ENCODE measurements around the gene STRN3.
"Not testable (repeated sequence)": the region's sequence is repeated elsewhere in the genome, so short reads cannot be mapped to it uniquely, and the experiment has no call there.

The STRN3 gene

DNA sequence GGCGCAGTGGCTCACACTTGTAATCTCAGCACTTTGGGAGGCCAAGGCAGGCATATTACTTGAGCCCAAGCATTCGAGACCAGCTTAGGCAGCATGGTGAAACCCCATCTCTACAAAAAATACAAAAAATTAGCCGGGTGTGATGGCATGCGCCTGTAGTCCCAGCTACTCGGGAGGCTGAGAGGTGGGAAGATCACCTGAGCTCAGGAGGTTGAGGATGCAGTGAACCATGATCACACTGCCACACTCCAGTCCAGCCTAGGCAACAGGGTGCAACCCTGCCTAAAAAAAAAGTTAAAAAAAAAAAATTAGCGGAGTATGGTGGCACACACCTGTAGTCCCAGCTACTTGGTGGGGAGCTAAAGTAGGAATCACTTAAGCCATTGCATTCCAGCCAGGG, 22.2 kb downstream of the STRN3 start:
- DNase-seq; intact Hi-C loops (cut with DNase I): not testable (repeated sequence)

DNA sequence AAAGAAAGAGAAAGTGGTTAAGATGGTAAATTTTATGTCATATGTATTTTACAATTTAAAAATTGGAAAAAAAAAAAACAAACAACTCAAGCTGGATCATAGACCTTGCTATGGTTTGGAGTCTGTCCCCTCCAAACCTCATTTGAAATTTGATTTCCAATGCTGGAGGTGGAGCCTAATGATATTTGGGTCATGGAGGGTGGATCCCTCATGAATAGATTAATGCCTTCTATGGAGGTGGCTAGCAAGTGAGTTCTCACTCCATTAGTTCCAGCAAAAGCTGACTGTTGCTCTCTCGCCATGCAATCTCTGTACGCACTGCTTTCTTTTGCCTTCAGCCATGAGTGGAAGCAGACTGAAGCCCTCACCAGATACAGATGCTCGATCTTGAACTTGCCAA, 22.9 kb downstream of the STRN3 start:
- no peak for DNase-seq
- intact Hi-C loops (cut with DNase I) = no loop called here

DNA sequence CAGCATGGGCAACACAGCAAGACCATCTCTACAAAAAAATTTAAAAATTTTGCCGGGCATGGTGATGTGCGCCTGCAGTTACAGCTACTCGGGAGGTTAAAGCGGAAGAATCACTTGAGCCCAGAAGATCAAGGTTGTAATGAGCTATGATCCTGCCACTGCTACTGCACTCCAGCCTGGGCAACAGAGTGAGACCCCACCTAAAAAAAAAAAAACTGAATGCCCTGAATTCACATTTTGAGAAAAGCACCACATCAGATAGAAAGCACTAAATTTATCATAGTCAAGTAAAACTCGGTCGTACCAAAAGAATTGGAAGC, 24.9 kb downstream of the STRN3 start:
- intact Hi-C loops (cut with DNase I) = no loop called here
- no peak for DNase-seq

DNA sequence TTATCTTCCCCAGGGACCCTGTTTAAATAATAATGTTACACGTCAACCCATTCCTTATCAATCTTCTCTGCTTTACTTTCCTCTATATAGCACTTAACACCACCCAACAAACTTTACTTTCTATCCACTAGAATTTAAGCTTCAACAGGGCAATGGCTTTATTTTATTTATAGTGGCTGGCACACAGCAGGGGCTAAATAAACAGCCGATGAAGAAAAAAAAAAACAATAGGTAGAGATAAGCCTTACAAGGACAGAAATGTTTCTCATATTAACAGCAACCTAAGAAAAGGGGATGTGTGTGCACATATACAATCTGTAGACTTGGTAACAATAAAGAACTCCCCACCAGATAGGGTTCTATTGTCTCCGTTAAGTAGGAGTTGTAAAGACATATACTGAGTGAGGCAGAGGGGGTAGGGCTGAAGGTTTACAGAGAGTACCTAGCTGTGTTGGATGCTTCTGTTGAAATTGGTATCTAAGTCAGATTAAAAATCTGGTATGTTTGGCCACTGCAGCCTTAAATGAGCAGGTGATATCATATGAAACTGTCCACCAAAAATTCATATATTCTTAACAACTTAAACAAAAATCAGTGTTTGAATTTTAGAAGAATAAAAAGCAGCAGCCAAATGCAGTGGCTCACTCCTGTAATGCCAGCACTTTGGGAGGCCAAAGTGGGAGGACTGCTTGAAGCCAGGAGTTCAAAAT, 25.4 kb downstream of the STRN3 start:
- intact Hi-C loops (cut with DNase I) = no loop called here
- DNase-seq = no peak

DNA sequence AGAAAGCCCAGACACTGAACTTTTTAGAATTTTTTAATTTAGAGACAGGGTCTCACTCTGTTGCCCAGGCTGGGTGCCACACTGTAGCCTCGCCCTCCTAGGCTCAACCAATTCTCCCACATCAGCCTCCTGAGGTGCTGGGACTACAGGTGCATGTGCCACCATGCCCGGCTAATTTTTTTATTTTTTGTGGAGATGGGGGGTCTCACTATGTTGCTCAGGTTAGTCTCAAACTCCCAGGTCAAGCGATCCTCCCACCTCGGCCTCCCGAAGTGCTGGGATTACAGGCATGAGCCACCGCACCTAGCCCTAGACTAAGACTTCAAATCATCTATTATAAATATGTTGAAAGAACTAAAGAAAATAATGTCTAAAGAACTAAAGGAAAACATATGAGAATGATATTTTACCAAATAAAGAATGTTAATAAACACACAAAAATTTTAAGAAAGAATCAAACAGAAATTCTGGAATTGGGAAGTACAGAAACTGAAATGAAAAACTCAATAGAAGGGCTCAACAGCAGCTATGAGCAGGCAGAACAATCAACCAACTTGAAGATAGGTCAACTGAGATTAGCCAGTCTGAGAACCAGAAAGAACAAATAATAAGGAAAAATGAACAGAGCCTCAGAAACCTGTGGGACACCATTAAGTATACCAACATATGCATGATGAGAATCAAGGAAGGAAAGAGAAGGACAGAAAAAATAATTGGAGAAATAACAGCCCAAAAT, 27.0 kb downstream of the STRN3 start:
- DNase-seq = no peak
- intact Hi-C loops (cut with DNase I) = no loop called here

DNA sequence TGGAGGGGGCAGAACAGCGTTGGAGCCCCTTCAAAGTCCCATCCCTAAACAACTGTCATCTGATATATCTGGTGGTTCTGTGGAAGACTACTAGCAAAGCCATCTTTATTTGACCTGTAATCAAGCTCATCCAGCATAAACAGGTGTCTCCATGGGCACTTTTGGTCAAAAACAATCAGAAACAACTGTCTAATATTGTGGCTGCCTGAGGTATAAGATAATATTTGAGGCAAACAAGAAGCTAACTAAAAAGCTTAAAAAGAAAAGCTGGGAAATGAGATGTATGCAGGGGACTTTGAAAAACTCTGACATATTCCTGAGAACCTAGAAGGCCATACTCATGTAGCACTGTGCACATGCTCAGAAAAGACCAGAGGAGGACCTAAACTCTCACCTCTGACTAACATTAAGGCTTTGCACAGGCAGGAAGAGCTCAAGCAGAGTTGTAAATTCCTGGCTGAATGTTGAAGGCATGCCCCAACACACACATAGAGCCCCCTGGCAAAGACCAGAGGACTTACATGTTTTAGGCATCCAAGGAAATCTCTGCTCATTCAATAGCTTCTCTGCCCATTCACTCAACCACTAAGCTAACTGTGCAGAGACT, 28.0 kb downstream of the STRN3 start:
- intact Hi-C loops (cut with DNase I) = no loop called here
- DNase-seq = no peak

DNA sequence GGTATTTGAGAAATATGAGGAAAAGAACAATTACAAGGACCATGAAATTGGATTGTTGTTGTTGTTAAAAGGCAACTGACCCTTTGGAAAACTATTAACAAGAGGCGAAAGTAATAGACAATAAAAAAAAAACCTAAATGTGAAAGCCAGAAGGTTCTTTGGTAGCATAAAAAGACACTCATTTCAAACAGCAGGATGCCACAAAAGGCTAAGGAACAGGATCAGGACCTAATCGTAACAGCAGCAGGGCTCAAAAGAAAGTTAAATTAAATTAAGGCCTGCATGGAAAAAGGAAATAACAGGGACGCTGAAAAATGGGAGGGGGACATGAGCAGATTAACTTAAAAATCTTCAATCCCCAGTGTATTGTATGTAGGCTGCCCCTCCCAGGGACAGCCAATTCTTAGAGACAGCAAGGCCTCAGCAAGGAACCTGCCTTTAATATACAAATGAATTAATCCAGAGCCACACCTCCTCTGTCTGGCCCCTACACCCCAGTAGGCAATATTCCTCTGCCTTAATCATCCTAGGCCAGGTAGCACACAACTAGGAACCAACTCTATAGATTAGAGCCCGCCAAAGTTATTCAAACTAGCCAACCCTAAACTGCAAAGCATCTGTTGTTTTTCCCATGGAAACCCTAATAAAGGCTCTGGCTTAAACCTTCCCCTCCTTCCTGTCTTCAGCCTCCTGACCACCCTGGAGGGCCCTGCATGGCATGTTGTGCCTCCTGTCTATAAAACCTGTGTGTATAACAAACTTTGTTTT, 29.1 kb downstream of the STRN3 start:
- intact Hi-C loops (cut with DNase I) = no loop called here
- DNase-seq = no peak

DNA sequence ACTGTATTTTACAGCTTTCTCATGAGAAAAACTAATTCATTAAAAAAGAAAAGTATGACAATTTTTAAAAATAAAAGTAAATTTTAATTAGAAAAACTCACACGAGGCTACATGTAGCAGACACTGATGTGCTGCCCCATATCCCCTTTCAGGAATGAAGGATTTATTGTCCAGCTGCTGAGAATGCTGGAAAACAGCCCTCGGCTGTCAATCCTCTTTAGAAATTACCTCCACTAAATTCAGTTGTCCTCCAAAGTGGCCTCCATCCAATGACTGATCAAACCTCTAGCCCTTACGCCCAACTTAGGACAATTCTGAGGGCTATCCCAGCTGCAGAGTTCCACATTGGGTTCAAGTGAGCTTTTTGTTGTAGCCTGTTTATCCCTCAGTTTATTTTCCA, 30.5 kb downstream of the STRN3 start:
- intact Hi-C loops (cut with DNase I) = no loop called here
- no peak for DNase-seq

DNA sequence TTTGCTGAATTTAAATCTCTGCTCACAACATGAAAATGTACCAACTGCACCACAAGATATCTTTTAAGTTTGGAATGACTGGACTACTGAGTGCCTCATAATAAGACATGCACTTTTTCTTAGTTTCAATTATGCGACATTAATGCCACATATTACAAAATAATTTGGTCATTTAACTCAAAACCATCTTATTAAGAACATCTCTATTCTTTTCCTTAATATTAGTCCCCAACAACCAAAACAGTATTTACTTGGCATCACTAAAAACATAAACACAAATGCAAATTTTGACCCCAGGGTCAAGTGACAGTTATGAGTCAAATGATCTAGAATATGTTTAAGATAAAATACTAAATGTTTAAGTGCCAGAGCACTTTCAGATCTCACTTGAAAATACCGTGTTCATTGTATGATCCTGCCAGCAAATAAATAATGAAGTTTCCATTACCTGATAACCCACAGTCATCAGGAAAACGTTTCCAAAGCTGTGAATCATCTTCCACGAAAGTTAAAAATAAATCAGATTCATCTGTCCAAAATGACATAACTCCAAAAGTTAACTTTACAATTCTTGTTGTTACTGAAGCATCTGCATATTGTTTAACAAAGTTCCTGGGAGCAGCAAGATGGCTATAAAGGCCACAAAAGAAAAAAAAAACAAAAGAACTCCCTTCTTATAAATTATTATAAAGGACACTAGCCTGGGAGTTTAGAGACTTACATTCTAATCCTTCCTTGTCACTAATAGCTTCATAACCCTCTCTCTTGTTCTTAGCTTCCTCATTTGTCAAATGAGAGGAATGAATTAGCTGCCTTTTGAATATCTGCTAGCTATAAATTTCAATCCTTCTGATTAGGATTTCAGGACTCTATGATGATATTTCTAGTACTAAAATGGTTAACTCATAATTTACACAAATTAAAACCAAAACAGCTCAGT, 31.2 kb downstream of the STRN3 start:
- intact Hi-C loops (cut with DNase I) = no loop called here
- DNase-seq = no peak

DNA sequence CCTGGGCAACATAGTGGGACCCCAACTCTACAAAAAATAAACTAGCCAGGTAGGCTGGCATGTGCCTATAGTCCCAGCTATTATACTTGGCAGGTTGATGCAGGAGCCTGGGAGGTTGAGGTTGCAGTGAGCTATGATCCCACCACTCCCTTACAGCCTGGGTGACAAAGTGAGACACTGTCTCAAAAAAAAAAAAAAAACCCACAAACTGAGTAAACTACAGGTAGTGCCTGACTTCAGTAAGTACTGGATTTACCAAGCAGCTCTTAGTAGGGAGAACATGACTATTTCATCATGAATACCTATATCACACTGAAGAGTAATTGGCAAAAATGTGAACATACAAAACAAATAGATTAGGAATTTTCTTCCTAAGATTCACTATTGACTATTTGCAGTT, 33.1 kb downstream of the STRN3 start:
- intact Hi-C loops (cut with DNase I) = no loop called here
- DNase-seq = no peak

DNA sequence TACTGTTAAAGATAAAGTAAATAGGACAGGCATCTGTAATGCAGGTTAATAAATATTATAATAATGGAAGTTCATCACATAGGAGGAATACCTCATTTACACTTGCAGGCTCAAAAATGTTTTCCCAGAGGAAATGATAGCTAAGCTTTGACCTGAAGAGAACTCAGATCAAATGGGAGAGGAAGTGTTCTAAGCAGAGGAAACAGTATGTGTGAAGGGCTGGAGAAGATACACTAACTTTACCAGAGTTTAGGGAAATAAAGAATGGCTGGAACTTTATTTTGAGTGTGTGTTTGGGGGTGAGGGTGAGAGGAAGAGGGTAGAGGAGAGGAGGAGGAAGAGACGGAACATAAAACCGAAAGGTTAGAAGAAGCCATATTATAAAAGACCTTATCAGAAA, 34.8 kb downstream of the STRN3 start:
- no peak for DNase-seq
- intact Hi-C loops (cut with DNase I) = no loop called here

DNA sequence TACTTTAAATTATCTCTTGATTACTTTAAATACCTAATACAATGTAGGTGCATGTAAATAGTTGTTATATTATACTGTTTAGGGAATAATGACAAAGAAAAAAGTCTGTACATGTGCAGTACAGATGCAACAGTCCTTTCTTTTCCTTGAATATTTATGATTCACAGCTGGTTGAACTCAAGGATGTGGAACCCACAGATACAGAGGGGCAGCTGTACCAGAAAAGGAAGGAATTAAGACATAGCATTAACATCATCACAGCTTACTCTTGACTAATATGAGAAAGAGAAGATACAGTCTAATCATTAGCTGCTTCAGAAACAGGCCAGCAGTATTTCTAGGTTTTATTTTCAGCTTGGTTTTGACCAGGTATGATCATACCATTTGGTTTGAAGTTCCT, 35.4 kb downstream of the STRN3 start:
- intact Hi-C loops (cut with DNase I) = no loop called here

DNA sequence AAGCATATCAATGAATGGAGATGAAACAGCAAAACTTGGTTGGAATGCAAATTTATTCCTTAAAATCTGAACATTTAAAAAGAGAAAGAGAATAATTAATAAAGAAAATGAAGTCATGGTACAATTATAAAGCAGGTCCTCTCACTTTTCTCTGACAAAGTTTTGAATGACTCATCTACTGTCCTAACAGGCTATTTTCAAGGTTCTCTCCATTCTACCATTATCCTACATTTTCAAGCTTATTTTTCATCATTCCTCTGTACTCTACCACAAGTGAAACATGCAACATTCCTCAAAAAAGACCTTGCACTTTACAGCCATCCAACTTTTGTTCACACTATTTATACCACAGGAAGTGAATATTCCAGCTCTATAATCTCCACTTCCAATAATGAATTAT, 37.7 kb downstream of the STRN3 start:
- DNase-seq = no peak
- intact Hi-C loops (cut with DNase I) = loop anchor here (10.0 kb wide), 1 partner anchor 366 kb away; no protein-coding TSS in a partner anchor

More for the DNA sequence above, 35.4 kb downstream of the STRN3 start:
- DNase-seq = no peak

DNA sequence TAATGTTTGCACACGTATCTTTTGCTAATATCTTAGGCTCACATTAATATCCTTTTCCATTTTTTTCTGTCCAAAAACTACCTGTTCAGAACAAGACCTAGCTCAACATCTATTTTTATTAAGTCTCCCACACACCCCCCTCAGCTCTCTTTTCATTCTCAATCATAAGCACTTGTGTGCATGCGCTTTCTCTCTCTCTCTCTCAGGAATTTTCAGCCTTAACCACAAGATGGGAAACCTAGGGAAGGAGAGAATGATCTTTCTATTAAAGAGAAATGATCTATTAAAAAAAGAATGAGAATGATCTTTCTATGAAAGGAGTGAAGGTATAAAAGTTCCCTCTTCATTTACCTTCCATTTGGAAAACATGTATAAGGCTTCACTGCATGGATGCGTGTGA, 40.4 kb downstream of the STRN3 start:
- intact Hi-C loops (cut with DNase I) = loop anchor here (10.0 kb wide), 1 partner anchor 369 kb away; no protein-coding TSS in a partner anchor
- no peak for DNase-seq

DNA sequence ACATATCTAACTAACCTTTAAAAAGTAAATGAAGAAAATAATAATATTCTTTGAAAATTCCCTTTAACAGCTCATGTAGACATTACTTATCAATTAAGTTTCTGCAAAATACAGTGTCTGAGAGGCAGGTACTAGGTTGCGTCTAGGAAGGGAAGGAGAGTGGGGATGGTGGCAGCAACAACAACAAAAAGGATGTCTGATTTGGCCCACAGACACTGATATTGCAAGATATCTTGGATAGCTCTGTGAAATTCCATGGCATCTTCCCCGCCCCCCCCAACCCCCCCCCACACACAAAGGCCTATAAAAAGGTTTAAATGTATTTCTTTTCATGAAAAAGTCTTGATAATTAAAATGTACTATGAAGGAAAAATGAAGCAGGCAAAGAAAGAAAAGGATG, 42.3 kb downstream of the STRN3 start:
- DNase-seq = no peak
- intact Hi-C loops (cut with DNase I) = loop anchor here (10.0 kb wide), 1 partner anchor 371 kb away; no protein-coding TSS in a partner anchor

DNA sequence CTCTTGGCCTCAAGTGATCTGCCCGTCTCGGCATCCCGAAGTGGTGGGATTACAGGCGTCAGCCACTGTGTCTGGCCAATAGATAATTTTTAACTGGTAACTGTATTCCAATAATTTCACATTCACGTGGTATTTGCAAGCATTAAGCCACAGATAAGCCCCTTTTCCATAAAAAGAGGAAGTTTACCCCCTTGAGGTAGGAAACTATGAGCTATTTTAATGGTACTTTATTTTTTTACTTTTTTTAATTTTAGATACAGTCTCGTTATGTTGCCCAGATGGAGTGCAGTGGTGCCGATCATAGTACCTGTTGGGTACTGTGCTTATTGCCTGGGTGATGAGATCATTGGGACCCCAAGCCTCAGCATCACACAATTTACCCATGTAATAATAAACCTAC, 43.6 kb downstream of the STRN3 start:
- DNase-seq = no peak
- intact Hi-C loops (cut with DNase I) = loop anchor here (10.0 kb wide), 1 partner anchor 372 kb away; no protein-coding TSS in a partner anchor

DNA sequence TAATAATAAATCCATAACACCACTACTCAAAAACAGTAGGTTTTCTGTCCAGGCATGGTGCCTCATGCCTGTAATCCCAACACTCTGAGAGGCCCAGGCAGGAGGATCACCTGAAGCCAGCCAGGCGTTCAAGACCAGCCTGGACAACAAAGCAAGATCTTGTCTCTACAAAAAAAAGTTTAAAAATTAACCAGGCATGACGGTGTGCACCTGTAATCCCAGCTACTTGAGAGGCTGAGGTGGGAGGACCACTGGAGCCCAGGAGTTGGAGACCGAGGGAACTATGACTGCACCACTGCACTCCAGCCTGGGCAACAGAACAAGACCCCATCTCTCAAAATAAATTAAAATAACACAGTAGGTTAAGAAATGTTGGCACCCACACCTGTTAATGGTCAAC, 45.2 kb downstream of the STRN3 start:
- DNase-seq = no peak
- intact Hi-C loops (cut with DNase I) = loop anchor here (1.0 to 10.0 kb wide), 2 partner anchors 100 to 374 kb away; no protein-coding TSS in a partner anchor

DNA sequence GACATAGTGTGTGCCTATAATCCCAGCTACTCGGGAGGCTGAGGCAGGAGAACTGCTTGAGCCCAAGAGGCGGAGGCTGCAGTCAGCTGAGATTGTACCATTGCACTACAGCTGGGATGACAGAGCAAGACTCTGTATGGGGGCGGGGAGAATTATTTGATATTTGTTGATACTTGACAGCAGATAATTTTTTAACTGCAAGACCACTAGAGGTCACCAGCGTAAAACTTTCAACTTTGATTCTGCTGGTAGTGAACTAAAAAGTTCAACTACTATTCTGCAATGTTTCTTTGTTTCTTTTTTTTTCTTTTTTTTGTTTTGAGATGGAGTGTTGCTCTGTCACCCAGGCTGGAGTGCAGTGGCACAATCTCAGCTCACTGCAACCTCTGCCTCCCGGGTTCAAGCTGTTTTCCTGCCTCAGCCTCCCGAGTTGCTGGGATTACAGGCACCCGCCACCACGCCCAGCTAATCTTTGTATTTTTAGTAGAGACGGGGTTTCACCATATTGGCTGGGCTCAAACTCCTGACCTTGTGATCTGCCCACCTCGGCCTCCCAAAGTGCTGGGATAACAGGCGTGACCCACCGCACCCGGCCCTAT, 46.0 kb downstream of the STRN3 start:
- intact Hi-C loops (cut with DNase I) = loop anchor here (1.0 to 10.0 kb wide), 2 partner anchors 101 to 375 kb away; no protein-coding TSS in a partner anchor
- peak in 1 of 10 donors; percentile 14 for DNase-seq

DNA sequence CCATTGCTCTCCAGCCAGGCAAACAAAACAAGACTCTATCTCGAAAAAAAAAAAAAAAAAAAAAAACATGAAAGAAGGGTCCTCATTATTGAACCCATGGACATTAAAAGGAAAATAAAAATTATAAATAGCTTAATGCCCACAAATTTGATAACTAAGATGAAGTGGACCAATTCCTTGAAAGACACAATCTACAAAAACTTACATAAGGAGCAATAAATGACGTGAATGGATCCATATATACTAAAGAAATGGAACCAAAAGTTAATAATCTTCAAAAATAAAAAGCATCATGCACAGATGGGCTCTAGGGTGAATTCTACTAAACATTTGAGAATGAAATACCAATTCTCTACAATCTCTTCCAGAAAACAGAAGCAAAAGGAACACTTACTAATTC, 48.4 kb downstream of the STRN3 start:
- DNase-seq = no peak
- intact Hi-C loops (cut with DNase I) = no loop called here
